Measurements from ENCODE around the gene ADIPOR2.

DNA sequence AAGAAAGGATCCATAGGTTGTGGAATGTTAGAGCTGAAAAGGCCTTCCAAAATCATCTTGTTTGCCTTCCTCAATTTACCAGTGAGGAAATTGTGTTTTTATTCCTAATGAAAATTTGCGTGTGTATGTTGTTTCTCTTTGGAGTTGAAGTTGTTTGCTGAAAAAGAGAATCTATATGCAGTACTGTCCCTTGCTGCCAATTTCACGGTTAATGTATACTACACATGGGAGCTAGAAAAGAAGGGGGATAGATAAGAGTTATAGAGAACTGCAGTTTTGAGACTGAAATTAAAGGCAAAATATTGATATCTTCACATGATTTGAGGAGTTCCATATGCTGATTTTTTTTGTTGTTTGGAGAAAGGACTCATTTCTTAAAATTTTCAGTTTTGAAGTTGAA lies 67.5 kb downstream of the ADIPOR2 start:
- TF ChIP-seq CTCF (IDR thresholded peaks at IDR 0.05) (no peak), ZC3H11A (IDR thresholded peaks at IDR 0.05) (no peak), RAD21 (conservative IDR thresholded peaks at IDR 0.05 in 1 of 2, IDR thresholded peaks at IDR 0.05 in 1 of 2) (no peak), ZFP36 (IDR thresholded peaks at IDR 0.05; ENCODE audit: borderline replicate concordance, partially characterized antibody) (no peak), MAZ (IDR thresholded peaks at IDR 0.05; ENCODE audit: borderline replicate concordance, low read depth, low read length) (no peak), CBX8 (IDR thresholded peaks at IDR 0.05) (no peak), RNF2 (IDR thresholded peaks at IDR 0.05; ENCODE audit: borderline replicate concordance, low read depth) (no peak), POLR2A (IDR thresholded peaks at IDR 0.05; ENCODE audit: low read length) (no peak), RFX5 (IDR thresholded peaks at IDR 0.05) (no peak), MAX (IDR thresholded peaks at IDR 0.05) (no peak)
- TF ChIP-seq, protein P1, sequence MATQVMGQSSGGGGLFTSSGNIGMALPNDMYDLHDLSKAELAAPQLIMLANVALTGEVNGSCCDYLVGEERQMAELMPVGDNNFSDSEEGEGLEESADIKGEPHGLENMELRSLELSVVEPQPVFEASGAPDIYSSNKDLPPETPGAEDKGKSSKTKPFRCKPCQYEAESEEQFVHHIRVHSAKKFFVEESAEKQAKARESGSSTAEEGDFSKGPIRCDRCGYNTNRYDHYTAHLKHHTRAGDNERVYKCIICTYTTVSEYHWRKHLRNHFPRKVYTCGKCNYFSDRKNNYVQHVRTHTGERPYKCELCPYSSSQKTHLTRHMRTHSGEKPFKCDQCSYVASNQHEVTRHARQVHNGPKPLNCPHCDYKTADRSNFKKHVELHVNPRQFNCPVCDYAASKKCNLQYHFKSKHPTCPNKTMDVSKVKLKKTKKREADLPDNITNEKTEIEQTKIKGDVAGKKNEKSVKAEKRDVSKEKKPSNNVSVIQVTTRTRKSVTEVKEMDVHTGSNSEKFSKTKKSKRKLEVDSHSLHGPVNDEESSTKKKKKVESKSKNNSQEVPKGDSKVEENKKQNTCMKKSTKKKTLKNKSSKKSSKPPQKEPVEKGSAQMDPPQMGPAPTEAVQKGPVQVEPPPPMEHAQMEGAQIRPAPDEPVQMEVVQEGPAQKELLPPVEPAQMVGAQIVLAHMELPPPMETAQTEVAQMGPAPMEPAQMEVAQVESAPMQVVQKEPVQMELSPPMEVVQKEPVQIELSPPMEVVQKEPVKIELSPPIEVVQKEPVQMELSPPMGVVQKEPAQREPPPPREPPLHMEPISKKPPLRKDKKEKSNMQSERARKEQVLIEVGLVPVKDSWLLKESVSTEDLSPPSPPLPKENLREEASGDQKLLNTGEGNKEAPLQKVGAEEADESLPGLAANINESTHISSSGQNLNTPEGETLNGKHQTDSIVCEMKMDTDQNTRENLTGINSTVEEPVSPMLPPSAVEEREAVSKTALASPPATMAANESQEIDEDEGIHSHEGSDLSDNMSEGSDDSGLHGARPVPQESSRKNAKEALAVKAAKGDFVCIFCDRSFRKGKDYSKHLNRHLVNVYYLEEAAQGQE (IDR thresholded peaks at IDR 0.05), result no peak
